SK-N-SH (cell line): ENCODE data around the gene PPP1R12A.

ENCODE experiments used
- ELF1 ChIP-seq: IDR thresholded peaks from 2 replicates; pipeline ENCODE4 v1.4.0; 2012
- EZH2phosphoT487 ChIP-seq: fragments of 200-600 bp; sonication (generic); IDR thresholded peaks from 2 replicates; pipeline ENCODE4 v1.6.1; 2017; ENCODE audit warnings: low read depth, mixed run types, mild to moderate bottlenecking, antibody characterized with exemption, moderate library complexity, borderline replicate concordance
- GABPA ChIP-seq: IDR thresholded peaks from 2 replicates; pipeline ENCODE4 v1.4.0; 2012; ENCODE audit warnings: low read depth, mild to moderate bottlenecking
- MAX ChIP-seq: IDR thresholded peaks from 2 replicates; pipeline ENCODE4 v1.4.0; 2012; ENCODE audit warnings: low read depth
- MEF2A ChIP-seq: IDR thresholded peaks from 2 replicates; pipeline ENCODE4 v1.4.0; 2012; ENCODE audit warnings: low read depth, borderline replicate concordance
- RAD21 ChIP-seq: IDR thresholded peaks from 2 replicates; pipeline ENCODE4 v1.6.1; 2012; ENCODE audit warnings: mild to moderate bottlenecking, low read length
- RXRA ChIP-seq: IDR thresholded peaks from 2 replicates; pipeline ENCODE4 v1.4.0; 2012; ENCODE audit warnings: low read depth, mild to moderate bottlenecking, borderline replicate concordance
- ZBTB33 ChIP-seq: IDR thresholded peaks from 2 replicates; pipeline ENCODE4 v1.4.0; 2012; ENCODE audit warnings: low read depth, borderline replicate concordance
- TF ChIP-seq, protein P1 (sequence below): fragments of 200-600 bp; sonication (generic); IDR thresholded peaks from 2 replicates; pipeline ENCODE4 v1.6.1; 2017; ENCODE audit warnings: antibody characterized with exemption, mild to moderate bottlenecking, moderate library complexity

DNA sequence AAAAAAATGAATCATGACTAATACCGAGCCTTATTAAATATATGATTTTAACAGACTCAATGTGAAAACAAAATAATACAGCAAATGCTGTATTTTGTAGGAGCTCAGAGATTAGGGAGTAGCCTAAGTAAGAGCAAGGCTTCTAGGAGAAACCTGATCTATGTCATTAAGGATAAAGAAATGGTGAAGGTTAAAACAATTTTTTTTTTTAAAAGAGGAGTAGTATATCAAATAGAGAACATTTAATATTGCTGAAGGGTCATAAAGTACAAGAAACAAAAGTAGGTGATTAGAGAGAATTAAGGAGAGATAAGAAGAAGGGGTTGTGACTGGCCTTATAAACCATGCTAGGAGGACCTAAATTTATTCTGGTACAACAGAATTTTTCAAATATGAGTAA lies 39.1 kb downstream of the PPP1R12A start:
- TF ChIP-seq, protein P1, sequence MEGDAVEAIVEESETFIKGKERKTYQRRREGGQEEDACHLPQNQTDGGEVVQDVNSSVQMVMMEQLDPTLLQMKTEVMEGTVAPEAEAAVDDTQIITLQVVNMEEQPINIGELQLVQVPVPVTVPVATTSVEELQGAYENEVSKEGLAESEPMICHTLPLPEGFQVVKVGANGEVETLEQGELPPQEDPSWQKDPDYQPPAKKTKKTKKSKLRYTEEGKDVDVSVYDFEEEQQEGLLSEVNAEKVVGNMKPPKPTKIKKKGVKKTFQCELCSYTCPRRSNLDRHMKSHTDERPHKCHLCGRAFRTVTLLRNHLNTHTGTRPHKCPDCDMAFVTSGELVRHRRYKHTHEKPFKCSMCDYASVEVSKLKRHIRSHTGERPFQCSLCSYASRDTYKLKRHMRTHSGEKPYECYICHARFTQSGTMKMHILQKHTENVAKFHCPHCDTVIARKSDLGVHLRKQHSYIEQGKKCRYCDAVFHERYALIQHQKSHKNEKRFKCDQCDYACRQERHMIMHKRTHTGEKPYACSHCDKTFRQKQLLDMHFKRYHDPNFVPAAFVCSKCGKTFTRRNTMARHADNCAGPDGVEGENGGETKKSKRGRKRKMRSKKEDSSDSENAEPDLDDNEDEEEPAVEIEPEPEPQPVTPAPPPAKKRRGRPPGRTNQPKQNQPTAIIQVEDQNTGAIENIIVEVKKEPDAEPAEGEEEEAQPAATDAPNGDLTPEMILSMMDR = no peak
- no peak for TF ChIP-seq ZBTB33
- TF ChIP-seq EZH2phosphoT487 = no peak
- no peak for TF ChIP-seq GABPA
- TF ChIP-seq MEF2A = no peak
- no peak for TF ChIP-seq RAD21
- TF ChIP-seq MAX = no peak
- TF ChIP-seq RXRA = no peak
- TF ChIP-seq ELF1 = no peak
